GM21825 (cell line): ENCODE measurements around the gene PIN1.

ENCODE experiments used
- ATAC-seq: cut with Tn5 transposase; IDR thresholded peaks from one replicate; pipeline ENCODE4 v1.9.1; 2021; ENCODE audit warnings: mild to moderate bottlenecking, moderate library complexity; ENCODE audit not compliant: unreplicated experiment

PIN1 gene

DNA sequence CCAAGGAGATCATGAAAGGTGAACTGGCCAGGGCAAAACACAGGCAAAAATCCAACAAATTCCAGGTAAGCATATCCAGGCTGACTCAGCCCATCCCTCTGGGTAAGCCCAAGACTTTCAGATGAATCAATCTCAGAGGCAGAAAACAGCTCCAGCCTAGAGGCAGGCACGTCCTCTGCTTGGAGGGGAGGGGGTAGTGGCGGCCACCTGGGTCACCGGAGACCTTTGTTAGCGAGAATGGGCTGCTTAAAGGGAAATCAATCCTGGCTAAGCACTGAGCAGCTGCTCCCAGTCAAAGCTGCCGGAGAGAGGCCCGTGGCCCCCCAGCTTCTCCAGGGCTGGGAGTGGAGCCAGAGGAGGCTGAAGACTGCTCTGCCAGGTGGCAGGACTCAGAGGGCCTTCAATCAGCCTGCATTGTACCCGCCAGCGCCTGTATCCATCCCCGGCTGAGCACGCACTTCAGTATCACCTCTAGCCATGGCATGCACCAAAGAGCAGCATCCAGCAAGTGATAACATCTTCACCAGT is 48.2 kb downstream of the PIN1 start:
- no peak for ATAC-seq

- ATAC-seq, result no peak
Observed at GRCh38 chr19:9883764-9884163, 48.6 kb downstream of the PIN1 start.

- ATAC-seq, result no peak
Observed at GRCh38 chr19:9885077-9885552, 50.0 kb downstream of the PIN1 start.

- ATAC-seq, result no peak
Observed at GRCh38 chr19:9891609-9892373, 56.7 kb downstream of the PIN1 start.
